ENCODE measurements around the gene DPM2. TPM values are rescaled to one million over a fixed set of nuclear protein-coding genes. Genes with fewer than 3 reads are reported as not detected.

The DPM2 gene
- total RNA-seq, 1 experiment from 2014 or later = 41.5 TPM

- no peak for DNase-seq (ENCODE audit: unreplicated experiment)
- ChIA-PET POLR2A (interaction anchor here (0.7 kb wide), 1 partner anchor 312 kb away, joined by 4 read pairs; no protein-coding TSS in a partner anchor), CTCF (interaction anchor here (0.8 to 5.0 kb wide), 11 partner anchors 9 to 413 kb away, joined by 3 to 51 read pairs (median 6); partner anchors contain the start of gene TOR2A)
- Mint-ChIP-seq H3K36me3 (ENCODE audit: insufficient read depth, unreplicated experiment) (no peaks in the 10 kb centered on the region), H3K27ac (ENCODE audit: low read depth, unreplicated experiment) (no peak overlapping the region), H3K27me3 (ENCODE audit: insufficient read depth, unreplicated experiment) (no peaks in the 10 kb centered on the region), H3K4me3 (ENCODE audit: unreplicated experiment) (no peak overlapping the region), H3K9me3 (ENCODE audit: unreplicated experiment) (no peaks in the 10 kb centered on the region), H3K4me1 (ENCODE audit: insufficient read depth, unreplicated experiment) (peaks cover 32% of the 10 kb centered on the region)
- BruUV-seq (replicated peaks) = no TSS peak
- intact Hi-C loops (cut with micrococcal nuclease) = loop anchor here (10.0 kb wide), 1 partner anchor 708 kb away; no protein-coding TSS in a partner anchor
- TF ChIP-seq CTCF (IDR thresholded peaks at IDR 0.05; ENCODE audit: unreplicated experiment) = no peak
Measured at GRCh38 chr9:127923046-127923445, 14.6 kb downstream of the DPM2 start.

GRCh38 chr9:127921557-127922120 is 16.0 kb downstream of the DPM2 start:
- Mint-ChIP-seq H3K27ac (ENCODE audit: low read depth, unreplicated experiment) (no peak overlapping the region), H3K27me3 (ENCODE audit: insufficient read depth, unreplicated experiment) (no peaks in the 10 kb centered on the region), H3K9me3 (ENCODE audit: unreplicated experiment) (no peaks in the 10 kb centered on the region), H3K4me1 (ENCODE audit: insufficient read depth, unreplicated experiment) (peaks cover 33% of the 10 kb centered on the region), H3K4me3 (ENCODE audit: unreplicated experiment) (no peak overlapping the region), H3K36me3 (ENCODE audit: insufficient read depth, unreplicated experiment) (no peaks in the 10 kb centered on the region)
- CTCF ChIA-PET = interaction anchor here (0.5 to 5.0 kb wide), 52 partner anchors 8 to 1216 kb away, joined by 3 to 51 read pairs (median 4); partner anchors contain the start of genes CDK9, DPM2, PTRH1 and SLC25A25
- POLR2A ChIA-PET = interaction anchor here (0.6 to 4.4 kb wide), 10 partner anchors 9 to 470 kb away, joined by 3 to 23 read pairs (median 4); partner anchors contain the start of genes CDK9, LRSAM1, PIP5KL1 and TOR2A
- TF ChIP-seq CTCF (IDR thresholded peaks at IDR 0.05; ENCODE audit: unreplicated experiment) = peak; percentile 97
- intact Hi-C loops (cut with micrococcal nuclease) = loop anchor here (1.0 to 10.0 kb wide), 4 partner anchors 47 to 707 kb away; partner anchors contain the start of gene TOR2A
- DNase-seq (ENCODE audit: unreplicated experiment) = peak; percentile 61
- BruUV-seq (replicated peaks) = no TSS peak

- ChIA-PET POLR2A (interaction anchor here (0.6 to 6.0 kb wide), 14 partner anchors 14 to 857 kb away, joined by 3 to 35 read pairs (median 4); partner anchors contain the start of genes CDK9, LRSAM1, ST6GALNAC6 and TOR2A), CTCF (interaction anchor here (0.5 to 5.0 kb wide), 38 partner anchors 8 to 1216 kb away, joined by 3 to 51 read pairs (median 4); partner anchors contain the start of genes CDK9, DPM2, SLC25A25 and TOR2A)
- no peaks in the 10 kb centered on the region for H3K36me3 Mint-ChIP-seq (ENCODE audit: insufficient read depth, unreplicated experiment)
- H3K4me3 Mint-ChIP-seq (ENCODE audit: unreplicated experiment) = no peak overlapping the region
- H3K4me1 Mint-ChIP-seq (ENCODE audit: insufficient read depth, unreplicated experiment) = peaks cover 33% of the 10 kb centered on the region
- BruUV-seq (replicated peaks) = no TSS peak
- DNase-seq (ENCODE audit: unreplicated experiment) = no peak
- no peaks in the 10 kb centered on the region for H3K9me3 Mint-ChIP-seq (ENCODE audit: unreplicated experiment)
- no peaks in the 10 kb centered on the region for H3K27me3 Mint-ChIP-seq (ENCODE audit: insufficient read depth, unreplicated experiment)
- intact Hi-C loops (cut with micrococcal nuclease) = loop anchor here (1.0 to 10.0 kb wide), 4 partner anchors 46 to 706 kb away; partner anchors contain the start of gene TOR2A
- no peak for TF ChIP-seq CTCF (IDR thresholded peaks at IDR 0.05; ENCODE audit: unreplicated experiment)
- peak overlapping the region; percentile 23 for H3K27ac Mint-ChIP-seq (ENCODE audit: low read depth, unreplicated experiment)
Measured at GRCh38 chr9:127920794-127921193, 16.9 kb downstream of the DPM2 start.

- Mint-ChIP-seq H3K4me1 (ENCODE audit: insufficient read depth, unreplicated experiment) (peaks cover 33% of the 10 kb centered on the region), H3K27me3 (ENCODE audit: insufficient read depth, unreplicated experiment) (no peaks in the 10 kb centered on the region), H3K4me3 (ENCODE audit: unreplicated experiment) (no peak overlapping the region), H3K36me3 (ENCODE audit: insufficient read depth, unreplicated experiment) (no peaks in the 10 kb centered on the region), H3K27ac (ENCODE audit: low read depth, unreplicated experiment) (peak overlapping the region; percentile 93), H3K9me3 (ENCODE audit: unreplicated experiment) (no peaks in the 10 kb centered on the region)
- POLR2A ChIA-PET = interaction anchor here (0.6 to 6.0 kb wide), 22 partner anchors 9 to 464 kb away, joined by 3 to 35 read pairs (median 4); partner anchors contain the start of genes AK1, CDK9, FPGS and PIP5KL1
- no TSS peak for BruUV-seq (replicated peaks)
- DNase-seq (ENCODE audit: unreplicated experiment) = peak; percentile 100
- intact Hi-C loops (cut with micrococcal nuclease) = loop anchor here (1.0 to 5.0 kb wide), 3 partner anchors 117 to 179 kb away; partner anchors contain the start of genes CDK9 and FPGS
- CTCF ChIA-PET = interaction anchor here (0.6 to 5.0 kb wide), 11 partner anchors 10 to 331 kb away, joined by 3 to 51 read pairs (median 4); partner anchors contain the start of genes CDK9 and TOR2A
- no peak for TF ChIP-seq CTCF (IDR thresholded peaks at IDR 0.05; ENCODE audit: unreplicated experiment)
Measured at GRCh38 chr9:127919253-127919815, 18.3 kb downstream of the DPM2 start.

Data from MCF 10A (cell line).